Testis (tissue), 2 donors: ENCODE measurements around the gene ARHGDIG.

ENCODE experiments used
- POLR2A ChIP-seq: fragments of 450-650 bp; IDR thresholded peaks from one replicate; pipeline ENCODE4 v1.6.1; 2017; ENCODE audit warnings: antibody characterized with exemption, mild to moderate bottlenecking, moderate library complexity
- TF ChIP-seq, protein P1 (sequence below), 3 experiments: fragments of 450-650 bp in 2 of 3; fragments of 200-600 bp in 1 of 3; sonication (generic) in 1 of 3; IDR thresholded peaks; one replicate each; pipeline ENCODE4 v1.5.1; 2016 to 2019; ENCODE audit warnings: antibody characterized with exemption in 3 of 3, mild to moderate bottlenecking in 2 of 3, moderate library complexity in 1 of 3

GRCh38 chr16:276426-277077, 3.8 kb upstream of the ARHGDIG start:
- TF ChIP-seq, protein P1, sequence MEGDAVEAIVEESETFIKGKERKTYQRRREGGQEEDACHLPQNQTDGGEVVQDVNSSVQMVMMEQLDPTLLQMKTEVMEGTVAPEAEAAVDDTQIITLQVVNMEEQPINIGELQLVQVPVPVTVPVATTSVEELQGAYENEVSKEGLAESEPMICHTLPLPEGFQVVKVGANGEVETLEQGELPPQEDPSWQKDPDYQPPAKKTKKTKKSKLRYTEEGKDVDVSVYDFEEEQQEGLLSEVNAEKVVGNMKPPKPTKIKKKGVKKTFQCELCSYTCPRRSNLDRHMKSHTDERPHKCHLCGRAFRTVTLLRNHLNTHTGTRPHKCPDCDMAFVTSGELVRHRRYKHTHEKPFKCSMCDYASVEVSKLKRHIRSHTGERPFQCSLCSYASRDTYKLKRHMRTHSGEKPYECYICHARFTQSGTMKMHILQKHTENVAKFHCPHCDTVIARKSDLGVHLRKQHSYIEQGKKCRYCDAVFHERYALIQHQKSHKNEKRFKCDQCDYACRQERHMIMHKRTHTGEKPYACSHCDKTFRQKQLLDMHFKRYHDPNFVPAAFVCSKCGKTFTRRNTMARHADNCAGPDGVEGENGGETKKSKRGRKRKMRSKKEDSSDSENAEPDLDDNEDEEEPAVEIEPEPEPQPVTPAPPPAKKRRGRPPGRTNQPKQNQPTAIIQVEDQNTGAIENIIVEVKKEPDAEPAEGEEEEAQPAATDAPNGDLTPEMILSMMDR (IDR thresholded peaks at IDR 0.05): no peak
- no peak for TF ChIP-seq POLR2A
